DMS53 (cell line): ENCODE results near the gene RRP36.

Experiments
- DNase-seq: peaks from one replicate; lab custom pipeline; 2025; lab: John Stamatoyannopoulos, UW

The RRP36 gene

DNA sequence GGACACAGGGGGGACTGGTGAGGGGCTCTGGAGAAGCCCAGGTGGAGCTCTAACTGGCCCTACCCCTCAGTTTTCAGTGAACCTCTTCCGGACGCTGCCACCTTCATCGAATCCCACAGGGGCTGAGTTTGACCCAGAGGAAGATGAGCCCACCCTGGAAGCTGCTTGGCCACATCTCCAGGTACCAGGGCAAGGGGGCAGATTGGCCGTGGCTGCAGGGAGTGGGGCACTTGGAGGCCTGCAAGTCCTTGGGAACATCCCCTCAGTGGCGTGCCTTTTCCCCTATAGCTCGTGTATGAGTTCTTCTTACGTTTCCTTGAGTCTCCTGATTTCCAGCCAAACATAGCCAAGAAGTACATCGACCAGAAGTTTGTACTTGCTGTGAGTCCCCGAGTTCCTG lies 14.3 kb upstream of the RRP36 start:
- DNase-seq, result no peak

DNA sequence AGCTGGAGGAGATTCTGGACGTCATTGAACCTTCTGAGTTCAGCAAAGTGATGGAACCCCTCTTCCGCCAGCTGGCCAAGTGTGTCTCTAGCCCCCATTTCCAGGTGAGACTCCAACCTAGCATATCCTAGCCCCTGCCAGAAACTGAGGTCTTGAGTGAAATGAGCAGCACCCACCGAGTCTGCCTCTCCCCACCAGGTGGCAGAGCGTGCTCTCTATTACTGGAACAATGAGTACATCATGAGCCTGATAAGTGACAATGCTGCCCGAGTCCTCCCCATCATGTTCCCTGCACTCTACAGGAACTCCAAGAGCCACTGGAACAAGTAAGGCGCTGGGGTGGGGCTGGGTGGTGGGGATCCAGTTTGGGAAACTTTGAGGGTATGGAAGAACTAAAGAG lies 12.3 kb upstream of the RRP36 start:
- peak; percentile 74 for DNase-seq

DNA sequence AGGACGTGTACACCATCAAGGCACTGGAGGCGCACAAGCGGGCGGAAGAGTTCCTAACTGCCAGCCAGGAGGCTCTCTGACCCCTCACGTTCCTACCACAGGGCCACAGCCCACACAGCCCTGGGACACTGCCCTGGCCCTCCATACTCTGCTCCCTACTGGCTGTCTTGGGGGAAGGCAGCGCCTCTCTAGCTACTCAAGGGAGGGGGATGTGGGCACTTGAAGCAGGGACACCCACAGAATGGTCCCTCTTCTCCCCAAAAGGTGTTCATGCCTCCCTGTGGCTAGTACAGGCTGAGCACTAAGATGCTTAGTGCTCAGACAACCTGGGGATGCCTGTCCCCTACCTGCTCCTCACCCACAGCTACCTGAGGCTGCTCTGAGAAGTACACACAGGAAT lies 10.2 kb upstream of the RRP36 start:
- no peak for DNase-seq

DNA sequence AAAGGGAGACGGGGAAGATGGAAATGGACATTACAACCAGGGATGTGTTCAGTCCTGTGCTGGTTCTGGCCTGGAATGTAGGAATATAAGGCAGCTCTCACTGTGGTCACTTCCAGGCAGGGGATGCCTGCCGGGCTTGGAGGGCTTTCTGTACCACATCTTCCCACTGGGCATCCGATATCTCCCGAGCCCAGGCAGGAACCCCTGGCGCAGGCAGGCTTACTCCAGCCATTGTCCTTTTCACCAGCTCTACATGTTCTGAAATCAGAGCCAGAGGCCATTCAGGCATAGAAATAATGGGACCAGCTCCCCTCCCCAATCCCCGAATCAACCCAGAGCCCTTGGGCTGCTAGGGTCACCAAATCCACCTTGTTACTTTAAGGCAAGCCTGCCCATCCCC lies 9.1 kb upstream of the RRP36 start:
- no peak for DNase-seq

DNA sequence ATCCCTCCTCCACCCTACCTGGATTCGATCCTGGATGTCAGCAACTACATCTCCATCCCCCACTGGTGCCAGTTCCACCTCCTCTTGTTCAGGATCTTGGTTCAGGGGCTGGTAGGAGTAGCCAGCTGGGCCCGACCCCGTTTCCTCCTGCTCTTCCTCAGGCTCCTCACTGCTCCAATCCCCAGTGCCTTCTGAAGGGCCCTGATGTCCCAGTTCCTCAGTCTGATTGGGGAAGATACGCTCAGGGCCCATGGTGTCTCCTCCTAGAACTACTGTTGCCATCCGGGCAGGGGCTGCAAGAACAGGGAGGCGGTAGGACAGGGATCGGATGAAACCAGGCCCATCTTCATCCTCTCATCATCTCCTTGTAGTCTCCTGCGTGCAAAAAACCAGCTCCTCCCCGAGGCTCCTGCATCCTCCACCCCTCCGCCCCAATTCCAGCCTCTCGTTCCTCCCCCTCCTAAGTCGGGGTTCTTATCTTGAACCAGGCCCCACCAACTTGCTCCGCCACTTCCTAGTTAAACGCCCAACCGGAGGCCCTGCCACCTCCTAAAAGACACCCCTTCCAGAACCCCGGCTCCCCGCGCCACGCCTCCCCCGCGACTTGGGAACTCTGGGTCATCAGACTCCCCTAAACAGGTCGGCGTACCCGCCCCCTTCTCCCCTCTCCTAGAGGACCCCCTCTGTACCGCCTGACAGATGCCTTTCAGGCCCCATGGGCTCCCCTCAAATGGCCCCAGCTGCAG lies 8.2 kb upstream of the RRP36 start:
- peak; percentile 50 for DNase-seq

DNA sequence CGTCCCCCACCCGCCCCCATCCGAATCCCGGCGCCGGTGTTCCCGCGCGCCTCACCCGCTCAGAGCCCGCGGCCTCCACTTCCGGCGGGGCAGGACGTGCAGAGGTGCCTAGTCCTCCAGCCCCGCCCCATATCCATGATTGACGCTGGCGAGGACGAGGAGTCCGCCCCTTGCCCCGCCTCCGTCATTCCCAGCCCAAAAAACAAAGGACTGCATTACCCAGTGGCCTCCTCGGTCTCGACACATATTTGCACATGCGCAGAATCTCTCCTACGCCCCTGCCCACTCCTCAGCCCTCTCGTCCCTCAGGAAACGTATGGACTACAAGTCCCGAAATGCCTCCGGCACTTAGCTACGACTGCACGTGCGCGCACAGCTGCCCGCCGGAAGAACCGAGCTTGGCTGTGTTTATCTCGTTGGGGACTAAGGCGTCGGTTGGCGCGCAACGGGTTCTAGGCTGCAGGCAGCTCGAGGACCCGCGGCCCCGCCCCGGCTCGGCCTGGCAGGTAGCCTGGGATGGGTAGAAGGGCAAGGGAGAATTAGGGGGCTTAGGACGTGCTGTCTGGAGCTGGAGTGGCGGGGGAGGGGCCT lies 7.5 kb upstream of the RRP36 start, which contains the start of the genes KLHDC3 and MEA1:
Gene KLHDC3 (plus strand): TSS at position 407 of the 591 bp plus-strand sequence. CDS start 2,944 bp downstream, outside the sequence.
Gene MEA1 (minus strand): TSS at position 104 of the 591 bp plus-strand sequence. CDS start 133 bp downstream, outside the sequence.
- peak; percentile 100 for DNase-seq

DNA sequence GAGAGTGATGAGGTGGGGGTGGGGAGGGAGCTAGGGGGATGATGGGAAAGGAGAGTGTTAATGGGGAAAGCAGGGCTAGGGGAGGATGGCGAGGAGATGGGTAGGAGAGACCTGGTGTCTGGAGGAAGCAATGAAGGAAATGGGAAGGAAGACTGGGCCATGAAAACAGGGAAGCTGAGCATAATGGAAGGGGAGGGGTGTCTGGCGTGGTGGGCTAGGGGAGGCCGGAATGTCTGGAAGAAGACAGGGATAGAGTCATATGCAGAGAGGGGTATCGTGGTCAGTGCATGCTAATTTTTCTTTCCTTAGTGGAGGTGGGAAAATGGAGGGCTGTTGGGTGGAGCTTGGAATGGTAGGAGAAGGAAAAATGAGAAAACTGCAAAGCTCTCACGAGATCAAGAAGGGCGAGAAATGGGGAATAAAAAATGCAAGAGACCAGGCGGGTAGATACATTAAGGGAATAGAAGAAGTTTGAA lies 7.0 kb upstream of the RRP36 start:
- DNase-seq, result peak; percentile 47

DNA sequence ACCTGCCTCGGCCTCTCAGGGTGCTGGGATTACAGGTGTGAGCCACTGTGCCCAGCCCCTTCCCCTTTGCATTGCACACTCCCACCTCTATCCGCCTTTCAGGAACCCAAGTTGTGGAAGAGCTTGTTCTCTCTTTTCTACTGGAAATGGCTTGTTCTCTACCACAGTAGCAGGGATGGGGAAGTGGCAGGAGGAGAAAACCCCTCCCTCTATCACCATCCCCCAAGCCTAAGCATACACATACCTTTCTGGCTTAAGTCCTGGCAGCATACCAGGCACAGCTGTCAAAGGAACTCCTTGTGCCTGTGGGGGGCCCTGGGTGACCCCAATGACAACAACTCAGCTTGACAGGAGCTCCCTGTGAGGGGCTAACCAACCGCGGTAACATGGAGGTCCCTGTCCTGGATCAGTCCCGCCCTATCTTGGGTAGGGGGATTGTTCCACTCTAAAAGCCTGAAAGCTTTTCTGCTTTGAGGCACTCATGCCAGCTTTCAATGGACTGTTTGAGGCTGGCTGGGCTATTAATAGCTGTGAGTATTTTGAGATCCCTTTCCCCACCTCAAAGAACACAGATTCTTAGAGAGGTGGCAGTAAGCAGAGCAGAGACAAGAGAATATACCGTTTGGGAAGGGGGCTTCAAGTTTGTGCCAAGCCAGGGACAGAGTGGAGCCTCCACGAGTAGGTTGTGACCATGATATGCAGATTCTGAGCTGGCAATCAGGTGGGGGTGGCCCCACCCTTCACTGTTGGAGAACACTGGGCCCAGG lies 5.1 kb upstream of the RRP36 start:
- DNase-seq, result no peak

DNA sequence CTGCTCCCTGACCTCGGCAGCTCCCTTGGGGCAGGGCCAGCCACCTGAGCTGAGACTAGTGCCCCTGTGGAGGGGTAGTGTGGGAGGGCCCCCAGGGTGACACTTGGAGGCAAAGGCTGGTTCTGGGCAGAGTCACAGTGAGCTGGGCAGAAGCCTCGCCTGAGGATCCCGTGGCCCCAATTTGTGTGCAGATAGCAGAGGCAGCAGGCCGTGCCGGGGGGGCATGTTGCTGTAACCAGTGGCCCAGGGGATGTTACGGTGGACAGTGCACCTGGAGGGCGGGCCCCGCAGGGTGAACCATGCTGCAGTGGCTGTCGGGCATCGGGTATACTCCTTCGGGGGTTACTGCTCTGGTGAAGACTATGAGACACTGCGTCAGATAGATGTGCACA lies 4.5 kb upstream of the RRP36 start:
- no peak for DNase-seq

DNA sequence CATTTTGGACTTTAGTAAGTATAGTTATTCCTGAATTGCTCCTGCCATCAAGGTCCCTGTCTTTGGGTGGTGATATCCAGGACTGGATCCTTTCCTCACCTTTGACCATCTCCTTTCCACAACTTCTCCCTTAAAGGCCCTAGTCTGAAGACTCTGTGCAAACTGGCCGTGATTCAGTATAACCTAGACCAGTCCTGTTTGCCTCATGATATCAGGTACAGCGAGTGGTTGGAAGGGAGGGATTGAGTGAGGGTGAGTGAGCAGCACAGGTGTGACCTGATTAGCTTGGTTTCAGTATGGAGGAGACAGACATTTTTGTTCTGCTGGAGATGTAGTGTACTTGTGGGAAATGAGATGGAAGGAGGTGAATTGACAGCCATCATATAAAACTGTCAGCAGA lies 2.3 kb upstream of the RRP36 start:
- no peak for DNase-seq

DNA sequence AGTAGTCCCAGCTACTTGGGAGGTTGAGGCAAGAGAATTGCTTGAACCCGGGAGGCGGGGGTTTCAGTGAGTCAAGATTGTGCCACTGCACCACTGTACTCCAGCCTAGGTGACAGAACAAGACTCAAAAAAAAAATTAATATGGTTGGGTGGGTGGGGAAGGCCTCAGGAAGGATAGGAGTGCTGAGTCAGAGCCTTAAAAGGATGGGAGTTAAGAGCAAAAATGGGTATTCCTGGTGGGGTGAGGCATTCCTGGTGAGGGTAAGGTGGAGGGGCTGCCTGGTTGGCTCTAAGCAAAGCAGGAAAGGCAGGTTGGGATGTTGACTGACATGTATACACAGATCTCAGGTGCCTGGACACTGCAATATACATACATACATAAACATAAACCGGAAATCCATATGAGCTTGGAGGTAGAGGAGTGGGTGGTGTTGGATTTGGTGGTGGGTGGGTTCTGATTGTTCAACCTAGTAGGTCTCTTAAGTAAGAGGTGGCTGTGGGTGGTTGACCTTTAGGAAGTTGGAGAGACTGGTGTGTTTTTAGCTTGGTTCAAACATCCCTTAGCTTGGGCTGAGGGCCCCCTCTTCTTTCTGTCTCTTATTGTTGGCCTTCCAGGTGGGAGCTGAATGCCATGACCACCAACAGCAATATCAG lies 1.2 kb upstream of the RRP36 start:
- no peak for DNase-seq

DNA sequence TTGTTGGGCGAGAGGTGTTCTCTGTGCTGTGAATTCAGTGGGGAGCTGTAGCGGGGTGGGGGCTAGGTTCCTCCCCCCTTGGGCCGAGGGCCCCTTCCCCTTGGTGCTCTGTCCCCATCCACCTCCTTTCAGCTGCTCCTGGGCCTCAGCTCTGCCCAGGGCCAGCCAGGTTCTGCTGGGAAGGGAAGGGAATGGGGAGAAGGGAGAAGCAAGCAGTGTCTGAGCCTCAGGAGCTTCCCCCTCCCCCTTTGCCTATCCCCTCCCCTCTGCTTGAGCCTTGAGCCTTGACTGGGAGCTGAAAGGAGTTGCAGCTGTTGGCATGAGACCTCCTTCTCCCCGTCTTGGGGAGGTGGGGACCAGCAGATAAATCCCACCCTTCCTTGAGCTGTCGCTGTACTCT lies 576 bp upstream of the RRP36 start:
- DNase-seq, result peak; percentile 56

DNA sequence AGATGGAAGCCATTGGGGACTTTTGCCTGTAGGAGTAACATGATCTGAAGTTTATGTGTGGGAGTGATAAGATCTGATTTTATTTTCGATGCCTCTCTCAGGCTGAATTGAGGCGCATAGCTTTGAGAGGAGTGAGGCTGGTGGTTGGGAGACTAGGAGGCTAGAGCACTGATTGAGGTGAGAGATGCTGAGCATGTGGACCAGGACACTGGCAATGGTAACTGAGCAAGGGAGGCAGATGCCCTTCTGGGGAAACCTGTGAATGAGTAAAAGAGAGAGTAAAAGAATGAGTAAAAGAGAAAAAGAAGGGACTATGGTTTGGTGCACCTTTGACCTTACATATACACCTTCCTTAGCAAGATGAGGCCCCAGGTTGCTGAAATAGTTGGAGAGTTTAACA lies 3.0 kb downstream of the RRP36 start:
- DNase-seq, result no peak

DNA sequence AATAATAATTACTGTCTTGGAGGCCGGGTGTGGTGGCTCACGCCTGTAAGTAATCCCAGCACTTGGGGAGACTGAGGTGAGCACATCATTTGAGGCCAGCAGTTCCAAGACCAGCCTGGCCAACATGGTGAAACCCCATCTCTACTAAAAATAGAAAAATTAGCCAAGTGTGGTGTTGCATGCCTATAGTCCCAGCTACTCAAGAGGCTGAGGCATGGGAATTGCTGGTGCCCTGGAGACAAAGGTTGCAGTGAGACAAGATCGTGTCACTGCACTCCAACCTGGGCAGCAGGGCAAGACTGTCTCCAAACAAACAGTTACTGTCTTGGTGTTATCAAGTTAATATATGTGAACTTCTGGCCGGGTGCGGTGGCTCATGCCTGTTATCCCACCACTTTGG lies 4.9 kb downstream of the RRP36 start:
- DNase-seq, result no peak

DNA sequence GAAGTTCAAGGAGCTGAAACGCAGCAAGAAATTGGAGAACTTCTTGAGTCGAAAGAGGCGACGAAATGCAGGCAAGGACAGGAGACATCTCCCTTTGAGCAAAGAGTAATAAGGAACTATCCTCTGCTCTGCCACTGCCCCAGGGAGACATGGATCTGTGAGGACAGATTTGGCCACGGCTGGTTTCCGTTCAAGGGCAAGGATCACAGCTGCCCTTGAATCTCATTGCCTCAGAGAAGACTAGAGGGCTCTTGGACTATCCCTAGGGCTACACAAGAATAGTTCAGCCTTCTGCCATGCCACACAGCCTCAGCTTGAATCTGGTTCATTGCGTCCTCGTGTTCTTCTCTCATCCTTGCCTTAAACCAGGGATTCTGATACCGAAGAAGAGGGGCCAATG lies 7.7 kb downstream of the RRP36 start:
- no peak for DNase-seq

DNA sequence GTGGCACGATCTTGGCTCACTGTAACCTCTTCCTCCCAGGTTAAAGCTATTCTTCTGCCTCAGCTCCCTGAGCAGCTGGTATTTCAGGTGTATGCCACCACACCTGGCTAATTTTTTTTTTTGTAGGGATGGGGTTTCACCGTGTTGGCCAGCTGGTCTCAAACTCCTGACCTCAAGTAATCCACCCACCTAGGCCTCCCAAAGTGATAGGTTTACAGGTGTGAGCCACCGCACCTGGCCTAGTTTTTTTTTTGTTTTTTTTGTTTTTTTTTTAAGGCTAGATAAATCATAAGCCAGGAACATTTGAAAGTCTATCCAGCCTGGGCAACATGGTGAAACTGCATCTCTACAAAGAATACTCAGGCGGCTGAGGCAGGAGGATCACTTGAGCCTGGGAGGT lies 10.9 kb downstream of the RRP36 start:
- DNase-seq, result peak; percentile 13

DNA sequence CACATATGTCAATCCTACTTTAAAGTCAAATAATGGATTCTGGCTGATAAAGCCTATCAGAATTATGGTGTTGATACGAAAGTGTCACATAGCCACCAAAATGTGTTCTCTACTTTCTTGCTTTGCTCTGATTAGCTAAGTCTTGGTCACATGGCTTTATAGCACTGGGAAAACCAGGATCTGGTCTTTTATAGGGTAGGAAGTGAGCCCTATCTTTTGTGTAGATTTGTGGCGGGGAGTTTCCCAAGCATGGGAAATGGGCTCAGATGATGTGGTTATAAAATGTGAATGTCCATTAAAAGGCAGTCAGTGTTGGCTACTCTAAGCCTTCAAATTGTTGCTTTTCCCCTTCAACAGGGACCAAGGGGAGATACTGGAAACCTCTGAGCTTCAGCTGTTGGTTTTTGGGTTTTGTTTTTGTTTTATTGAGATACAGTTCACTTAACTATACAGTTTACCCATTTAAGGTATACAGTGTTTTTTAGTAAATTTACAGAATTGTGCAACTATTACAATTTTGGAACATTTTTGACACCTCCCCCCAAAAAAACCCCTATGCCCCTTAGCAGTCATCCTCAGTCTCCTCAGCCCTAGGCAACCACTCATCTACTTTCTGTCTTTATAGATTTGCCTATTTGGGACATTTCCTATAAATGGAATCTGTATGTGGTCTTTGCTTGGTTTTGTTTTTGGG lies 12.2 kb downstream of the RRP36 start:
- no peak for DNase-seq

DNA sequence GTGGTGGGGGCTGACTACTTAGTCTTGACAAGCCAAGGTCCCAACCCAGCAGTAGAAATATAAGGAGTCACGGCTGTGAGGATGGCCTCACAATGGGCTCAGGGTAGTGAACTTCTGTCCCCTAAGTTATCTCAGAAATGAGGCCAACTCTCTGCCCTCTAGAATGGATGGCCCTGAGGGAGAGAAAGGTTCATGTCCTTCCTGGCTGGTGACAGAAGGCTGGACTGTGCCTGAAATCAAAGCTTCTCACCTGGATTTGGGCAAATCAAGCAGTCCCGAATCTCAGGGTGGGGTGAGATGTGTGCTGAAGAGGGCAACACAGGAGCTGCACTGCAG lies 12.7 kb downstream of the RRP36 start:
- no peak for DNase-seq

DNA sequence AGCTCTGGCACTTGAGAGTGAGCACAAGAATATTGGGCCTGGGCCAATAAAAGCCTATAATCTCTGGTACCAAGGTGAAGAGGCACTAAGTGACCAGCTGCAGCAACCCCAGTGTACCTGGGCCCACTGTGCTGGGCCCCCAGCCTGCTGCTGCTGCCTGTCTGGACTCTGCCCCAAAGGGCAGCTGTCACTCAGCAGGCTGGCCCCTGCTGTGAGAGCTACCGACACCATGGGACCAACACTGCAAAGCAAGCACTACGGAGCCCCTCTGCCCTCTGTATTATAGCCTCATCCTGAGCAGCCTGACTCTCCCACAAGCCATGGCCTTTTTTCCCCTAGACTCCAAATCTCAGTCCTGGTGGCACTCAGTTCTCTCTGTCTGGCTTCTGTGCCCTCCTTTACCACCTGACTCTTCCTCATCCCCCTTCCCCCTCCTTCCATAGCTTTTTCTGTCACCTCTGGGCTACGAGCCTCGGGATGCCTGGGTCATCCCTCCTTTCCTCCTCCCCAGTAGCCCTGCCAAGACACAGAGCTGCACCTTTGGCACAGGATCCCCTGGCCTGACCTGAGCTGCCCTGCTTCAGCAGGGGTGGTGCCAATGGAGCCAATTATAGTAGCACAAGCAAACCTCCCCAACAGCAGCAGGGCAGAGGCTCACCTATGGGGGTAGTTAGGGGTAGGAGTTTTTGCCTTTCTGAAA lies 14.2 kb downstream of the RRP36 start:
- no peak for DNase-seq

DNA sequence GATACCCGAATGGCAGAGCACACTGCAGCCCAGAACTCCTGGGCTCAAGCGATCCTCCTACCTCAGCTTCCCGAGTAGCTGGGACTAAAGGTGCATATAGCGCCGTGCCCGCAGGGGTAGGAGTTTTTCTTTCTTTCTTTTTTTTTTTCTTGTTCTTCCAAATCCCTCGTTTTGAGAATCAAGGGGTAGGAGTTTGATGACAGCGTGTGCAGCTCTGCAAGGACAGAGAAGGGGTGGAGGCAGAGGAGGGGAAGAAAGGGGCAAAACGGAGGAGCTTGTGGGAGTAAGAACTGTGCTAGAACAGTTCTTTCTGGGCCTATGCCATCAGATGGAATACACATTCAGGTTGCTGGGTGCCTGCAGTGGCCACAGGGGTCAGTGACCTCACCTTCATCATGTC lies 15.3 kb downstream of the RRP36 start:
- DNase-seq, result no peak

DNA sequence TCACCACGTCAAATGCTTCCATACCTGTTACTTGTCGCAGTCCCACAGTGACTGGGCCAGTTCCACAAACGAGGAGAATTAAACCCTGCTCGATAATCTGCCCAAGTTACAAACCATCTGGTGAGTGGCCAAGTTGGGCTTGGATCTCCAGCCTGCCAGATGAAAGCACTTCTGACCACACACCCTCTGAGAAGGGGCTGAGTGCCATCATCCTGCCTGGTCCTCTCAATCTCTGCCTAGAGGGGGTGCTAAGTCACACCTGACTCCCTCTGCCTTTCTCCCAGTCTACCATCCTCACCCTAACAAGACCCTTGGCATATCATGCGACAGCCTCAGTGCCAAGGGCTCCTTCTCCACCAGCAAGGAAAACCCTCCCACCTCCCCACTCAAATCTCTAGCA lies 15.8 kb downstream of the RRP36 start:
- no peak for DNase-seq
